Chondrocyte (in vitro differentiated cells): ENCODE measurements around the gene LMF2. TPM values are rescaled to one million over a fixed set of nuclear protein-coding genes. Genes with fewer than 3 reads are reported as not detected.

Experiments
- DNase-seq: peaks from one replicate; pipeline ENCODE4 v3.0.0; 2021; ENCODE audit warnings: mixed read lengths, low spot score
- H3K27ac Mint-ChIP-seq: one replicate; pipeline ENCODE4 v1.8.0; 2021; ENCODE audit warnings: mild to moderate bottlenecking, moderate library complexity, mixed read lengths; ENCODE audit not compliant: unreplicated experiment
- H3K27me3 Mint-ChIP-seq: 2 replicates; pipeline ENCODE4 v1.8.0; 2021; ENCODE audit warnings: low read depth, mixed read lengths
- H3K36me3 Mint-ChIP-seq: 2 replicates; pipeline ENCODE4 v1.8.0; 2021; ENCODE audit warnings: low read depth, mixed read lengths
- H3K4me1 Mint-ChIP-seq: 2 replicates; pipeline ENCODE4 v1.8.0; 2021; ENCODE audit warnings: low read depth, mild to moderate bottlenecking, mixed read lengths
- H3K4me3 Mint-ChIP-seq: one replicate; pipeline ENCODE4 v1.8.0; 2021; ENCODE audit warnings: mild to moderate bottlenecking, moderate library complexity, mixed read lengths; ENCODE audit not compliant: unreplicated experiment
- H3K9me3 Mint-ChIP-seq: 2 replicates; pipeline ENCODE4 v1.8.0; 2021; ENCODE audit warnings: low read depth, mixed read lengths
- CTCF ChIP-seq: fragments of 200-600 bp; sonication (generic); IDR thresholded peaks from 2 replicates; pipeline ENCODE4 v1.5.0; 2021; ENCODE audit warnings: antibody characterized with exemption, mild to moderate bottlenecking, moderate library complexity
- total RNA-seq: library from RNA; stranded (reverse); gene quantifications from 3 replicates; pipeline ENCODE4 v1.2.1, GENCODE V29; 2021

The LMF2 gene
- total RNA-seq, 1 donor from 2014 or later, result 120 TPM

- TF ChIP-seq CTCF, result no peak
- Mint-ChIP-seq H3K4me1 (peaks cover 46% of the 10 kb centered on the region), H3K4me3 (peak overlapping the region; percentile 95), H3K27ac (peak overlapping the region; percentile 89), H3K9me3 (no peaks in the 10 kb centered on the region), H3K36me3 (peaks cover 7% of the 10 kb centered on the region), H3K27me3 (no peaks in the 10 kb centered on the region)
- peak; percentile 50 for DNase-seq
These were observed 16.5 kb upstream of the LMF2 start for GRCh38 chr22:50523806-50524675.

- peaks cover 39% of the 10 kb centered on the region for H3K4me1 Mint-ChIP-seq
- H3K36me3 Mint-ChIP-seq, result peaks cover 7% of the 10 kb centered on the region
- H3K4me3 Mint-ChIP-seq, result no peak overlapping the region
- no peak for DNase-seq
- H3K27me3 Mint-ChIP-seq, result no peaks in the 10 kb centered on the region
- no peak for TF ChIP-seq CTCF
- H3K9me3 Mint-ChIP-seq, result no peaks in the 10 kb centered on the region
- no peak overlapping the region for H3K27ac Mint-ChIP-seq
These were observed 15.9 kb upstream of the LMF2 start for GRCh38 chr22:50523458-50523805.

GRCh38 chr22:50522806-50523438 lies 15.4 kb upstream of the LMF2 start:
- Mint-ChIP-seq H3K36me3 (peaks cover 7% of the 10 kb centered on the region), H3K4me3 (no peak overlapping the region), H3K4me1 (peaks cover 34% of the 10 kb centered on the region), H3K9me3 (no peaks in the 10 kb centered on the region), H3K27me3 (no peaks in the 10 kb centered on the region), H3K27ac (no peak overlapping the region)
- no peak for DNase-seq
- no peak for TF ChIP-seq CTCF

- Mint-ChIP-seq H3K27ac (no peak overlapping the region), H3K36me3 (peaks cover 9% of the 10 kb centered on the region), H3K9me3 (no peaks in the 10 kb centered on the region), H3K27me3 (no peaks in the 10 kb centered on the region), H3K4me3 (no peak overlapping the region), H3K4me1 (peaks cover 28% of the 10 kb centered on the region)
- TF ChIP-seq CTCF, result no peak
- DNase-seq, result no peak
These were observed 14.8 kb upstream of the LMF2 start for GRCh38 chr22:50522208-50522805.

GRCh38 chr22:50521710-50522109 lies 14.2 kb upstream of the LMF2 start:
- peak; percentile 79 for DNase-seq
- no peak for TF ChIP-seq CTCF
- H3K4me3 Mint-ChIP-seq, result no peak overlapping the region

More at GRCh38 chr22:50521710-50522109, 14.2 kb upstream of the LMF2 start:
- Mint-ChIP-seq H3K27ac (no peak overlapping the region), H3K27me3 (no peaks in the 10 kb centered on the region), H3K36me3 (peaks cover 9% of the 10 kb centered on the region), H3K4me1 (peaks cover 22% of the 10 kb centered on the region), H3K9me3 (no peaks in the 10 kb centered on the region)
